ENCODE data around the gene CHRNA9. TPM values are rescaled to one million over a fixed set of nuclear protein-coding genes. Genes with fewer than 3 reads are reported as not detected.

CHRNA9 gene
- total and polyA plus RNA-seq, 2 of the 4 experiments (the other 2 are of a cell fraction): not detected

GRCh38 chr4:40314951-40315350, 20.2 kb upstream of the CHRNA9 start:
- Histone ChIP-seq H2BK120ac (ENCODE audit: low read depth, low read length) (no peak overlapping the region), H3K79me1 (ENCODE audit: low read depth in 1 of 2, low read length in 2 of 2) (no peaks in the 10 kb centered on the region), H3K27me3 (ENCODE audit: control insufficient read depth, insufficient read depth, low read length) (no peaks in the 10 kb centered on the region), H3K9ac (ENCODE audit: low read depth, low read length) (no peak overlapping the region), H4K5ac (ENCODE audit: low read depth, low read length) (no peak overlapping the region), H3K4me2 (ENCODE audit: low read depth, low read length) (no peak overlapping the region), H4K91ac (ENCODE audit: insufficient read depth, low read depth, low read length) (no peak overlapping the region), H3K27ac (ENCODE audit: insufficient read depth, low read length) (no peak overlapping the region), H2BK5ac (ENCODE audit: low read depth, low read length, poor library complexity, severe bottlenecking) (no peak overlapping the region), H3K23ac (ENCODE audit: low read depth, low read length) (no peak overlapping the region), H3K18ac (ENCODE audit: low read depth, low read length) (no peak overlapping the region), H2BK15ac (ENCODE audit: low read depth, low read length) (peak overlapping the region; percentile 52; the same call in 2 of the 3 replicates), H2AK9ac (replicated peaks; ENCODE audit: low read depth, low read length, poor library complexity) (no peak overlapping the region), H4K20me1 (ENCODE audit: insufficient read depth, low read length) (no peaks in the 10 kb centered on the region), H4K8ac (ENCODE audit: low read depth in 2 of 2, low read length in 2 of 2) (no peak overlapping the region), H2AFZ (replicated peaks; ENCODE audit: low read length, poor library complexity) (no peak overlapping the region), H3K14ac (replicated peaks; ENCODE audit: low read depth, low read length) (no peak overlapping the region), H3K56ac (ENCODE audit: extremely low read depth, insufficient read depth, low read length) (no peak overlapping the region), H2AK5ac (ENCODE audit: low read depth, low read length) (0 out of 2 replicates have a peak overlapping the region, but pooled peaks have one; percentile 24), H3K4me1 (ENCODE audit: control insufficient read depth, insufficient read depth, low read length) (peaks cover 2% of the 10 kb centered on the region), H3K9me3 (ENCODE audit: control insufficient read depth, insufficient read depth, low read length) (no peaks in the 10 kb centered on the region), H3K4ac (ENCODE audit: low read depth, low read length) (no peak overlapping the region), H3K9me1 (ENCODE audit: insufficient read depth, low read length) (peaks cover 6% of the 10 kb centered on the region), H3K4me3 (ENCODE audit: insufficient read depth, low read depth, low read length) (no peak overlapping the region), H2BK20ac (ENCODE audit: low read depth, low read length) (0 out of 2 replicates have a peak overlapping the region, but pooled peaks have one; percentile 63), H3K36me3 (ENCODE audit: control insufficient read depth, insufficient read depth, low read length) (no peaks in the 10 kb centered on the region)
- ChIA-PET POLR2A (ENCODE audit: unreplicated experiment) (no interaction called here), CTCF (no interaction called here)
- no TSS peak for BruUV-seq (replicated peaks)
- DNase-seq (no peak), ATAC-seq (ENCODE audit: low read depth) (no peak)
- 80% methylated on average over 1 of the region's 5 CpGs; no CpG with 5 or more reads in 1 of the 2 experiments for WGBS, 2 experiments (ENCODE audit: extremely low coverage in 2 of 2, insufficient read length in 1 of 2)
- TF ChIP-seq CEBPB (IDR thresholded peaks at IDR 0.05; ENCODE audit: low read depth, low read length) (peak; percentile 78), NFE2L2 (IDR thresholded peaks at IDR 0.05; ENCODE audit: low read depth, low read length) (no peak)
- intact Hi-C loops (cut with micrococcal nuclease): no loop called here
- in situ Hi-C loops (cut with MboI; ENCODE audit: low sequenced_read_pairs): loop anchor here (25.0 kb wide), 2 partner anchors 253 to 628 kb away; partner anchors contain the start of genes N4BP2 and UBE2K
- dilution Hi-C loops (cut with HindIII; ENCODE audit: low sequenced_read_pairs, unreplicated experiment): no loop called here

All from IMR-90 (cell line).